Ishikawa (cell line): ENCODE results near the gene MRPL34.

ENCODE experiments used
- FOXM1 ChIP-seq: IDR thresholded peaks from 2 replicates; pipeline ENCODE4 v1.6.1; 2012; ENCODE audit warnings: low read depth, borderline replicate concordance
- TAF1 ChIP-seq: IDR thresholded peaks from 2 replicates; pipeline ENCODE4 v1.6.1; 2012; ENCODE audit warnings: low read depth, mild to moderate bottlenecking
- TCF12 ChIP-seq: IDR thresholded peaks from 2 replicates; pipeline ENCODE4 v1.6.1; 2012; ENCODE audit warnings: low read depth
- YY1 ChIP-seq: IDR thresholded peaks from 2 replicates; pipeline ENCODE4 v1.6.1; 2012; ENCODE audit warnings: low read depth
- TF ChIP-seq, protein P1 (sequence below): IDR thresholded peaks from 2 replicates; pipeline ENCODE4 v1.6.1; 2012; ENCODE audit warnings: low read depth, mild to moderate bottlenecking
- TF ChIP-seq, protein P2 (sequence below): IDR thresholded peaks from 2 replicates; pipeline ENCODE4 v1.6.1; 2012

DNA sequence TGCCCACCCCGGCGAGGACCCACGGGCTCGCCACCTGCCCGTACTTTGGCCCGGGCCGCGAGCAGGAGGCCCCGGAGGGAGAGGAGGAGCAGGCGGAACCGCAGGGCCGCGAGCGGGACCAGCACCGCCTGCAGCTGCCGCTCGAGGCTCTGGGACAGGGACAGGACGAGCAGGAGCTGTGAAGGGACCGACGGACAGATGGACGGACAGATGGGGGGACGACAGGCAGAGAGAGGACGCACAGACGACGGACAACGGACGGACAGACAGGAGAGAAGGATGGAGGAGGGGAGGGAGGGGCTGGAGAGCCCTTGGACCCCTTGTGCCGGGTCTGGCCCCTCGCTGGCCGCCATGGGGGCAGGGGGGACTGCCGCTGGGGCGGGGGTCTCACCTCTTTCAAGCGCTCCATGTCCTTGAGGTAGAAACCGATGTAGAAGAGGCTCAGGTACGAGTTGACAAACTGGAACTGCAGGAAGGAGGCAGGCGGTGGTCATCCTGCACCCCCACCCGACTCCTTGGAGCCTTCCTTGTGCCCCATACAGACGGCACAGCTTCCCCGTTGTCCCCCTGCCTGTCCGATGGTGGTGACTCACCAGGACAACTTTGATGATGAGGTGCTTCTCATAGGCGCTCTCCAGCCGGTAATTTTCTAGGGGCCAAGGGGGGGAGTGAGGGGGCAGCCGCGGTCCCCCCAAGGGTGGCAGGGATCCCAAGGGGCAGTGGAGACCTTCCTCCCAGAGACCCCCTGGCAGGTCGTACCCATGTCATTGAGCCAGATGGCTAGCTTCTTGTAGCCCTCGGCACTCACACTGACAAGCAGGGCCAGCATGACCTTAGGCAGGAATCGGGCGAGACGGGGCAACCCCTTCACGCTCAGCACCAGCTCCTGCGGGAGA, 23.9 kb downstream of the MRPL34 start:
- TF ChIP-seq TAF1 (no peak), TCF12 (no peak), YY1 (no peak), FOXM1 (no peak)
- TF ChIP-seq, protein P1, sequence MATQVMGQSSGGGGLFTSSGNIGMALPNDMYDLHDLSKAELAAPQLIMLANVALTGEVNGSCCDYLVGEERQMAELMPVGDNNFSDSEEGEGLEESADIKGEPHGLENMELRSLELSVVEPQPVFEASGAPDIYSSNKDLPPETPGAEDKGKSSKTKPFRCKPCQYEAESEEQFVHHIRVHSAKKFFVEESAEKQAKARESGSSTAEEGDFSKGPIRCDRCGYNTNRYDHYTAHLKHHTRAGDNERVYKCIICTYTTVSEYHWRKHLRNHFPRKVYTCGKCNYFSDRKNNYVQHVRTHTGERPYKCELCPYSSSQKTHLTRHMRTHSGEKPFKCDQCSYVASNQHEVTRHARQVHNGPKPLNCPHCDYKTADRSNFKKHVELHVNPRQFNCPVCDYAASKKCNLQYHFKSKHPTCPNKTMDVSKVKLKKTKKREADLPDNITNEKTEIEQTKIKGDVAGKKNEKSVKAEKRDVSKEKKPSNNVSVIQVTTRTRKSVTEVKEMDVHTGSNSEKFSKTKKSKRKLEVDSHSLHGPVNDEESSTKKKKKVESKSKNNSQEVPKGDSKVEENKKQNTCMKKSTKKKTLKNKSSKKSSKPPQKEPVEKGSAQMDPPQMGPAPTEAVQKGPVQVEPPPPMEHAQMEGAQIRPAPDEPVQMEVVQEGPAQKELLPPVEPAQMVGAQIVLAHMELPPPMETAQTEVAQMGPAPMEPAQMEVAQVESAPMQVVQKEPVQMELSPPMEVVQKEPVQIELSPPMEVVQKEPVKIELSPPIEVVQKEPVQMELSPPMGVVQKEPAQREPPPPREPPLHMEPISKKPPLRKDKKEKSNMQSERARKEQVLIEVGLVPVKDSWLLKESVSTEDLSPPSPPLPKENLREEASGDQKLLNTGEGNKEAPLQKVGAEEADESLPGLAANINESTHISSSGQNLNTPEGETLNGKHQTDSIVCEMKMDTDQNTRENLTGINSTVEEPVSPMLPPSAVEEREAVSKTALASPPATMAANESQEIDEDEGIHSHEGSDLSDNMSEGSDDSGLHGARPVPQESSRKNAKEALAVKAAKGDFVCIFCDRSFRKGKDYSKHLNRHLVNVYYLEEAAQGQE, result no peak
- TF ChIP-seq, protein P2, sequence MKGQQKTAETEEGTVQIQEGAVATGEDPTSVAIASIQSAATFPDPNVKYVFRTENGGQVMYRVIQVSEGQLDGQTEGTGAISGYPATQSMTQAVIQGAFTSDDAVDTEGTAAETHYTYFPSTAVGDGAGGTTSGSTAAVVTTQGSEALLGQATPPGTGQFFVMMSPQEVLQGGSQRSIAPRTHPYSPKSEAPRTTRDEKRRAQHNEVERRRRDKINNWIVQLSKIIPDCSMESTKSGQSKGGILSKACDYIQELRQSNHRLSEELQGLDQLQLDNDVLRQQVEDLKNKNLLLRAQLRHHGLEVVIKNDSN, result no peak
